ENCODE data around the gene PNPLA6.
"Not testable (repeated sequence)": the region's sequence is repeated elsewhere in the genome, so short reads cannot be mapped to it uniquely, and the experiment has no call there.

PNPLA6 gene

DNA sequence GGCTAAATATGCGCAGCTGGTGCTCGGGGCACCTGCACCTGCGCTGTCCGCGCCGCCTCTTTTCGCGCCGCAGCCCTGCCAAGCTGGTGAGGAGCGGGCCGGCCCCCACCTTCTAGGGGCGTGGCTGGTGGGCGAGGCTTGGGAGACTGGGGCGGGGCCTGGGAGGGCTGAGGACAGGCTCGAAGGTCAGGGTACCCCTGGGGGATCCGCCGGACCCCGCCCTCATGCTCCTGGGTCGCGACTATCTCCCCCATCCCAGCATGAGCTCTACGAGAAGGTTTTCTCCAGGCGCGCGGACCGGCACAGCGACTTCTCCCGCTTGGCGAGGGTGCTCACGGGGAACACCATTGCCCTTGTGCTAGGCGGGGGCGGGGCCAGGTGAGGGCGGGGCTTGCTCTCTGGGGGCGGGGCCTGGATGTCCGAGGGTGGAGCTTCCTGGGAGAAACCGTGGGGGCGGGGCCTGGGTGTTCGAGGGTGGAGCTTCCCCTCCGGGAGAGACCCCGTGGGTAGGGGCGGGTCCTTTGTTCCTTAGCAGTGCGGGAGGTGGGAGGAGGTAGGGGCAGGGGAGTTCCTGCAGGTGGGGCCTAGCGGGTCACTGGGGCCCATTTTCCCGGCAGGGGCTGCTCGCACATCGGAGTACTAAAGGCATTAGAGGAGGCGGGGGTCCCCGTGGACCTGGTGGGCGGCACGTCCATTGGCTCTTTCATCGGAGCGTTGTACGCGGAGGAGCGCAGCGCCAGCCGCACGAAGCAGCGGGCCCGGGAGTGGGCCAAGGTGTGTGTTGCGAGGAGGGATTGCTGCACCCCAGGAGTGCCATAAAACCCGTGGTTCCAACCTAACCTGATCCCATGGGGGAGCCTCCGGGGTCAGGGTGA lies 19.7 kb downstream of the PNPLA6 start:
- DNase-seq (ENCODE audit: low read depth in 2 of 2) = no peak

DNA sequence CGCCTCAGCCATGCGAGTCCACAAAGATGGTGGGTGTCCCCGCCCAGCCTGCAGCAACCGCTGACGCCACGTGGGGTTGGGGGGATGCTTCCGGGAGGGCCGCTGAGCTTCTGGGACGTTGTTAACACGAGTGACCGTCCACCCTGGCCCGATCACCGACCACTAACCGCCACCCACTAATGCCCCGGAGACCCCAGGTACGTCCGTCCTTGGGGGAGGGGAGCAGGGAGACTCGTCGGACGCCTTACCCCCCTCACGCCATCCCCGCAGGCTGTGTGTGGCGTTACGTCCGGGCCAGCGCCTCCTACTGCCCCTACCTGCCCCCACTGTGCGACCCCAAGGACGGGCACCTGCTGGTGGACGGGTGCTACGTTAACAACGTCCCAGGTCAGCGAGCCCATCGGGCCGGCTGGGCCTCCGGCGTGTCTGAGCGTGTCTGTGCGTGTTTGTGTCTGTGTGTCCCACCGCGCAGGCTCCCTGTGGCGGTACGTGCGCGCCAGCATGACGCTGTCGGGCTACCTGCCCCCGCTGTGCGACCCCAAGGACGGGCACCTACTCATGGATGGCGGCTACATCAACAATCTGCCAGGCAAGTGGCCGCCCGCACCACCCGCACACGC lies 21.3 kb downstream of the PNPLA6 start:
- DNase-seq (ENCODE audit: low read depth in 2 of 2) = no peak

DNA sequence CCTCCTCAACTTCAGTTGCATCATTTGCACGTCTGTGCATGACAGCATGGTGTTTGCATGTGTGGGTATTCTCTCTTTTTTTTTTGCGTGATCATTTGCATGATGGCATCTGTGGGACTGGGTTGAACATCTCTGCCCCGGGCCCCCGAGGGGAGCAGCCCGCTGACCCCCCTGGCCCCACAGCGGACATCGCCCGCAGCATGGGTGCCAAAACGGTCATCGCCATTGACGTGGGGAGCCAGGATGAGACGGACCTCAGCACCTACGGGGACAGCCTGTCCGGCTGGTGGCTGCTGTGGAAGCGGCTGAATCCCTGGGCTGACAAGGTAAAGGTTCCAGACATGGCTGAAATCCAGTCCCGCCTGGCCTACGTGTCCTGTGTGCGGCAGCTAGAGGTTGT lies 23.1 kb downstream of the PNPLA6 start:
- no peak for DNase-seq (ENCODE audit: low read depth in 2 of 2)

GRCh38 chr19:7559102-7559501 lies 23.6 kb downstream of the PNPLA6 start:
- no peak for DNase-seq (ENCODE audit: low read depth in 2 of 2)

GRCh38 chr19:7560255-7560654 lies 24.7 kb downstream of the PNPLA6 start:
- no peak for DNase-seq (ENCODE audit: low read depth in 2 of 2)

DNA sequence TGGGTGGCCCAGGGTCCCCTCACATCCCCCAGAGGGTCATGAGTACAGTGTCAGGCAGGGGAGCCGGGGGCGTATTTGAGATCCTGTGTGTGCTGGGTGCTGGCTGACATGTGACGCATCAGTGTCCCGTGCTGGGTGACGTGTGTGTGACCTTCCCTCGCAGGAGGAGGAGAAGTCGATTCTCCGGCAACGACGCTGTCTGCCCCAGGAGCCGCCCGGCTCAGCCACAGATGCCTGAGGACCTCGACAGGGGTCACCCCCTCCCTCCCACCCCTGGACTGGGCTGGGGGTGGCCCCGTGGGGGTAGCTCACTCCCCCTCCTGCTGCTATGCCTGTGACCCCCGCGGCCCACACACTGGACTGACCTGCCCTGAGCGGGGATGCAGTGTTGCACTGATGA lies 25.8 kb downstream of the PNPLA6 start:
- no peak for DNase-seq (ENCODE audit: low read depth in 2 of 2)

- no peak for DNase-seq (ENCODE audit: low read depth in 2 of 2)
Observed at GRCh38 chr19:7562646-7563393, 27.3 kb downstream of the PNPLA6 start.

DNA sequence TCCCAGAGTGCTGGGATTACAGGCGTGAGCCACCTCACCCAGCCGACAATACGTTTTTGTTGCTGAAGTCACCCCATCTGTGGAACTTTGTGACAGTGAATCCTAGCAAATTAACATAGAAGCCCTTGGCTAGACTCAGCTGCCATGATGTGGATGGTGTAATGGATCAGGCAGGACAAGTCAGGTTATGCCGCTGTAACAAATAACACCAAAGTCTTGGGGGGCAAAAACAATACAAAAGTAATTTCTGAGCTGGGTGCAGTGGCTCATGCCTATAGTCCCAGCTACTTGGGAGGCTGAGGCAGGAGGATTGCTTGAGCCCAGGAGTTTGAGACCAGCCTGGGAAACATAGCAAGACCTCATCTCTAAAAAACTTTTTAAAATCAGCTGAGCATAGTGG lies 29.3 kb downstream of the PNPLA6 start:
- no peak for DNase-seq (ENCODE audit: low read depth in 2 of 2)

DNA sequence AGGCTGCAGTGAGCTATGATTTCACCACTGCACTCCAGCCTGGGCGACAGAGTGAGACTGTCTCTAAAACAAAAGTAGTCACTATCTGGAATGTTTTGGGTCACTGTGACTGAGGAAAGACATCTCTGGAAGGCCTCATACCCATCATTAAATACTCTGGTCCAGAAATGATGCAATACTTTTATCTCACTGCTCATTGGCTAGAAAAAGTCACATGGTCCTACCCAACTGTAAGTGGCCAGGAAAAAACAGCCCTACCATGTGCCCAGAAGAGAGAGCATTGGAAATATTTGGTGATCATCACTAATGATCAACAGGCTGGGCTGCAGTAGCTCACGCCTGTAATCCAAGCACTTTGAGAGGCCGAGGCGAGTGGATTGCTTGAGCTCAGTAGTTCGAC lies 29.8 kb downstream of the PNPLA6 start:
- DNase-seq (ENCODE audit: low read depth in 2 of 2) = no peak

DNA sequence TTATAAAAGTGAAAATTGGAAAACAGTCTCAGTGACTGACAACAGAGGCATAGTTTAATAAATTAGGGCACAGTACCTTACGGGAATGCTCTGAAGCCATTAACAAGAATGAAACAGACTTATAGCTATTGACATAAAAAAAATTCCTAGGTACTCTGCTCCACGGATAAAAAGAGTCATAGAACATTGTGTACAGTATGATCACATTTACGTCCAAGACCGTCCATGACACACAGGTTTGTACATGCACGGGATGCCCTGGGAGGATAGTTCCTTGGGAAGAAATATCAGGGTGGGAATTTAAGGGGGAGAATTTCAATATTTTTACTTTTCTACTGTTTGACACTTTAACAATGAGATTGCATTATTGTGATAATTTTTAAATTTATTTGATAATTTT lies 35.2 kb downstream of the PNPLA6 start:
- DNase-seq (ENCODE audit: low read depth in 2 of 2) = no peak

DNA sequence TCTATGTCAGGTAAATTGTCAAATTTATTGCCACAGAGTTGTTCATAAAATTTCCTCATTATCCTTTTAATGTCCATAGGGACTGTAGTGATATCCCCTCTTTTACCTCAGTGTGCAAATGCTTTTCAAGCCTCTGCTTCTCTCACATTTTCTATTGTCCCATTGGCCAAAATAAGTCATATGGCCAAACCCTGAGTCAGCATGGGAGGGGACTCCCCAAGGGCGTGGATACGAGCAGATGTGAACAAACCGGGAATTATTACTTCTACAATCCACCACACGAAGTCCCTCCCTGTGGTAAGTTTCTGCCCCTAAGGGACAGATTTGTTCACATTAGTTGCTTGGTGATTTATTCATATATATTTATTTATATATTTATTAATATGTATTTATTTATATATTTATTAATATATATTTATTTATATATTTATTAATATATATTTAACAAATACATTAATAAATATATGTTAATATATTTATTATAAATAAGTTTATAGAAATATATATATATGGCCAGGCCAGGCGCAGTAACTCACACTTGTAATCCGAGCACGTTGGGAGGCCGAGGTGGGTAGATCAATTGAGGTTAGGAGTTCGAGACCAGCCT lies 40.0 kb downstream of the PNPLA6 start:
- no peak for DNase-seq (ENCODE audit: low read depth in 2 of 2)

DNA sequence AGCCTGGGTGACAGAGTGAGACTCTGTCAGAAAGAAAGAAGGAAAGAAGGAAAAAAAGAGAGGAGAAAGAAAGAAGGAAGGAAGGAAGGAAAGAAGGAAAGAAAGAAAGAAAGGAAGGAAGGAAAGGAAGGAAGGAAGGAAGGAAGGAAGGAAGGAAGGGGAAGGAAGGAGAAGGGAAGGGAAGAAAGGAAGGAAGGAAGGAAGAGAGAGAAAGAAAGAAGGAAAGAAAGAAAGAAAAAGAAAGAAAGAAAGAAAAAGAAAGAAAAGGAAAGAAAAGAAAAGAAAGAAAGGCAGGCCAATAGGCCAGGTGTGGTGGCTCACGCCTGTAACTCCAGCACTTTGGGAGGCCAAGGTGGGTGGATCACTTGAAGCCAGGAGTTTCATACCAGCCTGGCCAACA lies 41.9 kb downstream of the PNPLA6 start:
- not testable (repeated sequence) for DNase-seq (ENCODE audit: low read depth in 2 of 2)

- DNase-seq (ENCODE audit: low read depth in 2 of 2) = no peak
Observed at GRCh38 chr19:7578127-7578526, 42.6 kb downstream of the PNPLA6 start.

- DNase-seq (ENCODE audit: low read depth in 2 of 2) = no peak
Observed at GRCh38 chr19:7579182-7579581, 43.7 kb downstream of the PNPLA6 start.

DNA sequence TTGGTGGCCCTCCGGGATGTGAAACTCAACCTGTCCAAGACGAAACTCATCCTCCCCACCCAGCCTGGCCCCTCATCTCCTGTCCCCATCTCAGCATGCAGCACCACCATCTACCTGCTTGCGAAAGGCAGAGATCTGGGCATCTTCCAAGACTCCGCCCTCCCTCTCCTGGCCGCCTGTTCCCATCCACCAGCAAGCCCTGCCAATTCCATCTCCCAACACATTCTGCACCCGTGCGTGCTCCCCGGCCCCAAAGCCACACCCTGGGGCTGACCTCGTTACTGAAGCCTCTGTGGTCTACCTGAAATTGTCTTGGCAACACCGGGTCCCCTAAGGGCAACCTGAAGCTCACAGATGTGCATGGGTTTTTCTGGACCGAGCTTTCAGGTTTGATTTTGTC lies 46.9 kb downstream of the PNPLA6 start:
- no peak for DNase-seq (ENCODE audit: low read depth in 2 of 2)

DNA sequence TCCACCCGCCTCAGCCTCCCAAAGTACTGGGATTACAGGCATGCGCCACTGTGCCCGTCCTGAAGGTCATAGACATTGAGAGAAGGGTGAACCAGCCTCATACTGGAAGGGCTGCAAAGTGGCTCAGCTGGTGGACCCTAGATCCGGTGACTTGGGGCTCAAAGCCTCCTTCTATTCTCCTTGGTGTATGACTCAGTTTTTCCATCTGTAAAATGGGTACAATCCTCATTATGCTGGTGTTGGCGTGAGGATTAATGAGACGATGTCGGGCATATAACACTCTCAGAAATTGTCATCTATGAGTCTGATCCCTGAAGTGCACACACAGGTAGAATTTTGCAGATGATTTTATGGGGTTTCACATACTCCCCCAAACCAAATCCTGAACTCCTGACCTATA lies 54.3 kb downstream of the PNPLA6 start:
- no peak for DNase-seq (ENCODE audit: low read depth in 2 of 2)

GRCh38 chr19:7590256-7590655 lies 54.7 kb downstream of the PNPLA6 start:
- DNase-seq (ENCODE audit: low read depth in 2 of 2) = no peak

- DNase-seq (ENCODE audit: low read depth in 2 of 2) = peak; percentile 4 to 8
Observed at GRCh38 chr19:7595466-7596133, 60.1 kb downstream of the PNPLA6 start, which contains the start of gene CAMSAP3. Gene CAMSAP3 (plus strand): TSS chr19:7595863. CDS start chr19:7596003, 140 bp downstream.

DNA sequence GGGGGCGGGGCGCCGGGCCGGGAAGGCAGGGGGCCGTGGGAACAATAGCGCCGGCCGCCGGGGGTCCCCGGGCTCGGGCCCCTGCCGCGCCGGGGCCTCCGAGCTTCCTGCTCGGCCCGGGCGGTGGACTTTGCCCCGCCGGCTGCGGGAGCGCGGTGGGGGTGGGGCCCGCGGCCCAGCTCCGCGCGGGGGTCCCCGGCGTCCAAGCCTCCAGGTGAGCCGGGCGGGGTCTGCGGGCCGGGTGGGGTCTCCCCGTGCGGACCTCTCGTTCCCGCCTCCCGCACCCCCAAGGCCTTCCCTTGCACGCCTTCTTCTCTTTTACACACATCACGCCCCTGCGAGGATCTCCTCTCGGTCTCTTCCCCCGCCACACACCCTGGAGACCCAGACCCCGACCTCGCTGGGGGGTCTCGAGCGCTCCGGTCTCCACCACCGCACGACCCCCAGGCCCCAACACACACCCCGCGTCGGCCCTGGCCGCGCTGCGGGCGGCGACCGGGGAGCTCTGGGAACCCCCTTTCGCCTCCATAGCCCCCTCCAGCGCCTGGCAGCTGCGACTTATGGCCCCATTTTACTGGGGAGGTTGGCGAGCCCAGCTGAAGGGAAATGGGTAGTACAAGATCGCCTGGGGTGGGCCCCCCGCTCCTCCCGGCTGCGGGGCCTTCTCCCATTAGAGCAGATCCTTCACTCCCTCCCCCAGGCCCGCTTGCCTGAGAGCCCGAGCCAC lies 60.9 kb downstream of the PNPLA6 start:
- DNase-seq (ENCODE audit: low read depth in 2 of 2) = no peak

DNA sequence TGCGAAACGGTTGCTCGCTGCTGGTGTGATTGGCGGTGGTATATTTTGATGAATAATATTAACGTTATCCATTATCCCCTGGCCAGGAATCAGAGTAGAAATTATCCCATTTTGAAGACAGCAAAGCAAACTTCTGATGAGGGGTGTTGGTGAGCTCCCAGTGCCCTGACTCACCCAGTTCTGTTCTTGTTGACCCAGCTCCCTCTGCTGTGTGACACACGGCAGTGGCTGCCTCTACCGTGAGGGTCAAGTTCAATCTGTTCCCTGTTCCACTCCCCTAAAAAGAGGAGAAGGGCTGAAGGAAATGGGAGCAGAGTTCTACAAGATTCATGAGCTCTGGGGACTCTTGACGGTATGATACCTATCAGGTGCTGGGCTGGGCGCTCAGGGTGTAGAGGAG lies 62.2 kb downstream of the PNPLA6 start:
- no peak for DNase-seq (ENCODE audit: low read depth in 2 of 2)

GRCh38 chr19:7598180-7598579 lies 62.7 kb downstream of the PNPLA6 start:
- DNase-seq (ENCODE audit: low read depth in 2 of 2) = no peak

Measured in fibroblast of skin of left quadriceps (primary cell).